ENCODE results near the gene SLC38A2.

DNA sequence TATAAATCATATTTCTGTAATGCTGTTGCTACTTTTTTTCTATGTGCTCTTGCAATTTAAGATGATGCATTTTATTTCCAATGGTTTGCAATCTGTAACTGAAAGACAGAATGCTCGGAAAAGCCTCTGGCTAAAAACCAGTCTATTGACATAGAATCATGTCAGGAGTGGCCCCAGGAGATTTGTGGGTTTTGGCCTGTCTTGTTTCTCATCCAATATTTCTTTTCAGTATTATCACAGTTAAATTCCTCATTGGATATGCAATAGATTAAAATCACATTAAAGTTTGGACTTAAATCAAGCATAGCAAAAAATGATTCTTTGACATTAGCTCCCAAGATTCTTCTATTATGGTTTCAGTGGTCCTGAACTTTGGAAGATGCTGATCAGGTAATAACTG is 19.1 kb upstream of the SLC38A2 start:
- TF ChIP-seq, protein P1, sequence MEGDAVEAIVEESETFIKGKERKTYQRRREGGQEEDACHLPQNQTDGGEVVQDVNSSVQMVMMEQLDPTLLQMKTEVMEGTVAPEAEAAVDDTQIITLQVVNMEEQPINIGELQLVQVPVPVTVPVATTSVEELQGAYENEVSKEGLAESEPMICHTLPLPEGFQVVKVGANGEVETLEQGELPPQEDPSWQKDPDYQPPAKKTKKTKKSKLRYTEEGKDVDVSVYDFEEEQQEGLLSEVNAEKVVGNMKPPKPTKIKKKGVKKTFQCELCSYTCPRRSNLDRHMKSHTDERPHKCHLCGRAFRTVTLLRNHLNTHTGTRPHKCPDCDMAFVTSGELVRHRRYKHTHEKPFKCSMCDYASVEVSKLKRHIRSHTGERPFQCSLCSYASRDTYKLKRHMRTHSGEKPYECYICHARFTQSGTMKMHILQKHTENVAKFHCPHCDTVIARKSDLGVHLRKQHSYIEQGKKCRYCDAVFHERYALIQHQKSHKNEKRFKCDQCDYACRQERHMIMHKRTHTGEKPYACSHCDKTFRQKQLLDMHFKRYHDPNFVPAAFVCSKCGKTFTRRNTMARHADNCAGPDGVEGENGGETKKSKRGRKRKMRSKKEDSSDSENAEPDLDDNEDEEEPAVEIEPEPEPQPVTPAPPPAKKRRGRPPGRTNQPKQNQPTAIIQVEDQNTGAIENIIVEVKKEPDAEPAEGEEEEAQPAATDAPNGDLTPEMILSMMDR (IDR thresholded peaks at IDR 0.05): no peak
- TF ChIP-seq POLR2A (IDR thresholded peaks at IDR 0.05) (no peak), EP300 (IDR thresholded peaks at IDR 0.05) (peak in 1 of 2 donors; percentile 78)

All from tibial nerve (tissue), 4 donors.